Neural cell (in vitro differentiated cells): ENCODE results near the gene CASTOR1. TPM values are rescaled to one million over a fixed set of nuclear protein-coding genes. Genes with fewer than 3 reads are reported as not detected.

Experiments used
- H2AFZ ChIP-seq: fragments of 200-600, 300-800 bp; sonication (generic), shearing (Covaris generic); 2 replicates; pipeline ENCODE4 v1.6.0; 2014; ENCODE audit warnings: low read depth, mild to moderate bottlenecking, antibody characterized with exemption, low read length, moderate library complexity
- H3F3A ChIP-seq: fragments of 200-600 bp; shearing (Covaris generic); 2 replicates; pipeline ENCODE4 v1.6.1; 2016; ENCODE audit warnings: mild to moderate bottlenecking, moderate library complexity, mixed read lengths, antibody characterized with exemption, low read length; ENCODE audit not compliant: insufficient read depth, poor library complexity, severe bottlenecking
- H3K27ac ChIP-seq: fragments of 200-600, 300-800 bp; sonication (generic), shearing (Covaris generic); 2 replicates; pipeline ENCODE4 v1.5.1; 2014; ENCODE audit warnings: mild to moderate bottlenecking, low read length, moderate library complexity
- H3K27me3 ChIP-seq: fragments of 300-800, 200-600 bp; sonication (generic), shearing (Covaris generic); 2 replicates; pipeline ENCODE4 v1.6.0; 2014; ENCODE audit warnings: mild to moderate bottlenecking, low read depth, low read length, moderate library complexity; ENCODE audit not compliant: insufficient read depth
- H3K36me3 ChIP-seq: fragments of 300-800, 200-600 bp; sonication (generic), shearing (Covaris generic); 2 replicates; pipeline ENCODE4 v1.5.1; 2014; ENCODE audit warnings: mild to moderate bottlenecking, antibody characterized with exemption, low read length, moderate library complexity; ENCODE audit not compliant: insufficient read depth
- H3K4me2 ChIP-seq: fragments of 300-800, 200-600 bp; sonication (generic), shearing (Covaris generic); 2 replicates; pipeline ENCODE4 v1.6.0; 2014; ENCODE audit warnings: mild to moderate bottlenecking, low read length
- H3K4me3 ChIP-seq: fragments of 300-800, 200-600 bp; sonication (generic), shearing (Covaris generic); 2 replicates; pipeline ENCODE4 v1.5.1; 2014; ENCODE audit warnings: mild to moderate bottlenecking, low read length, moderate library complexity
- H3K79me2 ChIP-seq: fragments of 200-600 bp; shearing (Covaris generic); replicated peaks from 2 replicates; pipeline ENCODE4 v1.6.0; 2014; ENCODE audit warnings: mild to moderate bottlenecking, low read length, moderate library complexity; ENCODE audit not compliant: insufficient read depth
- H3K9ac ChIP-seq: fragments of 300-800, 200-600 bp; sonication (generic), shearing (Covaris generic); 2 replicates; pipeline ENCODE4 v1.6.1; 2016; ENCODE audit warnings: mild to moderate bottlenecking, low read length, mixed read lengths
- H3K9me2 ChIP-seq: fragments of 200-600 bp; shearing (Covaris generic); 2 replicates; pipeline ENCODE4 v1.6.1; 2016; ENCODE audit warnings: mild to moderate bottlenecking, low read length, mixed read lengths; ENCODE audit not compliant: insufficient read depth
- H3K9me3 ChIP-seq: fragments of 200-600, 300-800 bp; sonication (generic), shearing (Covaris generic); 2 replicates; pipeline ENCODE4 v1.6.1; 2016; ENCODE audit warnings: mild to moderate bottlenecking, mixed run types, low read length, moderate library complexity, mixed read lengths
- H4K20me1 ChIP-seq: fragments of 200-600 bp; shearing (Covaris generic); 2 replicates; pipeline ENCODE4 v1.6.1; 2016; ENCODE audit warnings: mild to moderate bottlenecking, mixed run types; ENCODE audit not compliant: insufficient read depth
- CTCF ChIP-seq: fragments of 450-650 bp; IDR thresholded peaks from 2 replicates; pipeline ENCODE4 v1.5.1; 2014; ENCODE audit warnings: antibody characterized with exemption, mild to moderate bottlenecking, moderate library complexity; ENCODE audit not compliant: poor library complexity, severe bottlenecking
- EP300 ChIP-seq: fragments of 450-650 bp; conservative IDR thresholded peaks from 2 replicates; pipeline ENCODE4 v1.6.1; 2014; ENCODE audit warnings: antibody characterized with exemption, mild to moderate bottlenecking, moderate library complexity; ENCODE audit not compliant: poor library complexity, severe bottlenecking
- EZH2 ChIP-seq: fragments of 200-600, 300-800 bp; shearing (Covaris generic), sonication (generic); IDR thresholded peaks from 2 replicates; pipeline ENCODE4 v1.6.1; 2014; ENCODE audit warnings: antibody characterized with exemption, low read length, borderline replicate concordance, mild to moderate bottlenecking; ENCODE audit not compliant: insufficient read depth, poor library complexity, severe bottlenecking
- MXI1 ChIP-seq: fragments of 450-650 bp; conservative IDR thresholded peaks from 2 replicates; pipeline ENCODE4 v1.6.1; 2014; ENCODE audit warnings: antibody characterized with exemption, mild to moderate bottlenecking; ENCODE audit not compliant: poor library complexity, severe bottlenecking
- POLR2AphosphoS5 ChIP-seq: IDR thresholded peaks from 2 replicates; pipeline ENCODE4 v1.6.1; 2012
- RAD21 ChIP-seq: fragments of 450-650 bp; conservative IDR thresholded peaks from 2 replicates; pipeline ENCODE4 v1.6.1; 2014; ENCODE audit warnings: antibody characterized with exemption, mild to moderate bottlenecking, moderate library complexity
- REST ChIP-seq: IDR thresholded peaks from 2 replicates; pipeline ENCODE4 v1.6.1; 2012; ENCODE audit warnings: borderline replicate concordance
- SMC3 ChIP-seq: fragments of 450-650 bp; conservative IDR thresholded peaks from 2 replicates; pipeline ENCODE4 v1.6.1; 2014; ENCODE audit warnings: antibody characterized with exemption, mild to moderate bottlenecking, moderate library complexity; ENCODE audit not compliant: poor library complexity
- TAF1 ChIP-seq: IDR thresholded peaks from 2 replicates; pipeline ENCODE4 v1.6.1; 2012; ENCODE audit warnings: low read depth
- polyA plus RNA-seq: library from polyadenylated mRNA; depleted of rRNA; stranded (reverse); fragments of >200 nt; gene quantifications from 2 replicates; pipeline ENCODE4 v1.2.3, GENCODE V29; 2014

Gene CASTOR1
- polyA plus RNA-seq, 1 donor from 2014 or later = 2.2 TPM

- Histone ChIP-seq H3K4me3 (no peak overlapping the region), H3K79me2 (no peaks in the 10 kb centered on the region), H3K27ac (no peak overlapping the region), H3K36me3 (no peaks in the 10 kb centered on the region), H3F3A (no peaks in the 10 kb centered on the region), H4K20me1 (no peaks in the 10 kb centered on the region), H3K9me2 (no peaks in the 10 kb centered on the region), H3K4me2 (no peak overlapping the region), H2AFZ (no peak overlapping the region), H3K9ac (no peak overlapping the region), H3K9me3 (no peaks in the 10 kb centered on the region), H3K27me3 (no peaks in the 10 kb centered on the region)
- TF ChIP-seq POLR2AphosphoS5 = no peak
- no peak for TF ChIP-seq REST
- TF ChIP-seq EZH2 = no peak
- TF ChIP-seq RAD21 = no peak
- TF ChIP-seq EP300 = no peak
- TF ChIP-seq MXI1 = no peak
- no peak for TF ChIP-seq SMC3
- TF ChIP-seq TAF1 = no peak
- TF ChIP-seq CTCF = no peak
These were observed 7.0 kb upstream of the CASTOR1 start for GRCh38 chr22:30296324-30296723.

- Histone ChIP-seq H3K4me2 (no peak overlapping the region), H3K9me2 (no peaks in the 10 kb centered on the region), H3K79me2 (no peaks in the 10 kb centered on the region), H3F3A (no peaks in the 10 kb centered on the region), H3K36me3 (no peaks in the 10 kb centered on the region), H3K27me3 (no peaks in the 10 kb centered on the region), H3K9me3 (no peaks in the 10 kb centered on the region), H4K20me1 (no peaks in the 10 kb centered on the region), H3K4me3 (no peak overlapping the region), H3K9ac (no peak overlapping the region), H3K27ac (no peak overlapping the region), H2AFZ (no peak overlapping the region)
- TF ChIP-seq EZH2 = no peak
- TF ChIP-seq CTCF = no peak
These were observed 6.3 kb upstream of the CASTOR1 start for GRCh38 chr22:30295576-30295975.
